ENCODE data around the gene CT55. TPM values are rescaled to one million over a fixed set of nuclear protein-coding genes. Genes with fewer than 3 reads are reported as not detected.
A peak's percentile ranks its signal among the peaks of the same experiment; 100 is the strongest.
"Not testable (repeated sequence)": the region's sequence is repeated elsewhere in the genome, so short reads cannot be mapped to it uniquely, and the experiment has no call there.

CT55 gene
- total RNA-seq (2014; rRNA removed) (not detected in 2 replicates), Bru-seq, nascent RNA (percentile 12 among the genes with signal in this experiment), BruChase-seq, experiment 1, labeled RNA remaining after a 6-hour chase (percentile 14 among the genes with signal in this experiment), BruChase-seq, experiment 2, labeled RNA remaining after a 2-hour chase (percentile 20 among the genes with signal in this experiment)
- long read RNA-seq: 0 reads

DNA sequence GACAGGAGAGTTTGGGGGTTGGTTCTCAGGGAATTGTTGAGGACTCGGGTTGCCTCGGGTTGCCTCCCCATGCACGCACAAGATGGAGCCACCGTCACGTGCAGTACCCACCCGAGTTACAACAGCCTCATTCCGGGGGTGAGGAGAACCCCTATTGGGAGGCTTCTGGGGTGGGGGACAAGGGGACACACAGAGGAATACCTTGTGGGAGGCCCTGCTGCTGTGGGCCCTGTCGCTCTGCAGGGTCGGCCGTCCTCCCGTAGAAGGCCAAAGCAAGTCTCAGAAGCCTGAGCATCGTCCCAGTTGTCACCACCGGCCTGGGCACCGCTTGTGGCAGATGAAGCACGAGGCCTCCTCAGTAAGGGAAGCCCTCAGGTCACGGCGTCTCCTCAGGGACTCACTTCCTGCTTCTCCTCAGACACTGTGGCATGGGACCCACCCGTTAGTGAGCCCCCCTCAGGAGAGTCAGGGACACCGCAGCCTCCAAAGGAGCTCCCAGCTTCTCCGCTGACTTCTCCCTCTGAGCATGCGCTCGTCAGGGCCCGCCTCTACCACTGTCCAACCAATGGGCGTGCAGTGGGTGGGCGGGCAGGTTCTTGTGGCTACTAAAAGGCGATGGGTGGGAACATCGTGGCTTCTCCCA is at the start of gene CT55:
CT55 (minus strand) TSS at position 522 of the 643 bp plus-strand sequence; CDS start at position 295, 227 bp downstream.
- TF ChIP-seq EZH2 (IDR thresholded peaks at IDR 0.05; ENCODE audit: low read length, unreplicated experiment) (no peak), EZH2phosphoT487 (IDR thresholded peaks at IDR 0.05; ENCODE audit: borderline replicate concordance, low read length) (no peak)
- TF ChIP-seq, protein P1, sequence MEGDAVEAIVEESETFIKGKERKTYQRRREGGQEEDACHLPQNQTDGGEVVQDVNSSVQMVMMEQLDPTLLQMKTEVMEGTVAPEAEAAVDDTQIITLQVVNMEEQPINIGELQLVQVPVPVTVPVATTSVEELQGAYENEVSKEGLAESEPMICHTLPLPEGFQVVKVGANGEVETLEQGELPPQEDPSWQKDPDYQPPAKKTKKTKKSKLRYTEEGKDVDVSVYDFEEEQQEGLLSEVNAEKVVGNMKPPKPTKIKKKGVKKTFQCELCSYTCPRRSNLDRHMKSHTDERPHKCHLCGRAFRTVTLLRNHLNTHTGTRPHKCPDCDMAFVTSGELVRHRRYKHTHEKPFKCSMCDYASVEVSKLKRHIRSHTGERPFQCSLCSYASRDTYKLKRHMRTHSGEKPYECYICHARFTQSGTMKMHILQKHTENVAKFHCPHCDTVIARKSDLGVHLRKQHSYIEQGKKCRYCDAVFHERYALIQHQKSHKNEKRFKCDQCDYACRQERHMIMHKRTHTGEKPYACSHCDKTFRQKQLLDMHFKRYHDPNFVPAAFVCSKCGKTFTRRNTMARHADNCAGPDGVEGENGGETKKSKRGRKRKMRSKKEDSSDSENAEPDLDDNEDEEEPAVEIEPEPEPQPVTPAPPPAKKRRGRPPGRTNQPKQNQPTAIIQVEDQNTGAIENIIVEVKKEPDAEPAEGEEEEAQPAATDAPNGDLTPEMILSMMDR (conservative IDR thresholded peaks at IDR 0.05; ENCODE audit: low read depth, low read length): no peak
- CTCF ChIA-PET: no interaction called here
- Histone ChIP-seq H3K9me2 (replicated peaks; ENCODE audit: low read length) (no peaks in the 10 kb centered on the region), H2AFZ (ENCODE audit: low read length) (no peak within 1 kb of the TSS), H3K4me2 (ENCODE audit: low read length) (no peak within 1 kb of the TSS), H3K27ac (ENCODE audit: low read length) (no peak within 1 kb of the TSS), H3K9ac (ENCODE audit: low read length) (no peak within 1 kb of the TSS), H3K4me3 (ENCODE audit: low read length) (no peak within 1 kb of the TSS), H3F3A (ENCODE audit: low read length, unreplicated experiment) (no peaks in the 10 kb centered on the region), H3K9me3 (ENCODE audit: low read length) (no peaks in the 10 kb centered on the region), H3K79me2 (ENCODE audit: low read length) (no peaks in the 10 kb centered on the region), H3K36me3 (ENCODE audit: low read depth, low read length) (no peaks in the 10 kb centered on the region), H3K4me1 (ENCODE audit: insufficient read depth, low read length) (no peaks in the 10 kb centered on the region), H3K27me3 (ENCODE audit: low read length) (peaks cover 38% of the 10 kb centered on the region), H4K20me1 (ENCODE audit: low read length) (no peaks in the 10 kb centered on the region)
- POLR2A ChIA-PET (ENCODE audit: unreplicated experiment): no interaction called here
- DNase-seq: no peak
- intact Hi-C loops (cut with micrococcal nuclease): no loop called here
- no peak for ATAC-seq
- no TSS peak for BruUV-seq (replicated peaks)

- ChIA-PET POLR2A (ENCODE audit: unreplicated experiment) (no interaction called here), CTCF (no interaction called here)
- intact Hi-C loops (cut with micrococcal nuclease): no loop called here
- Histone ChIP-seq H3K79me2 (ENCODE audit: low read length) (no peaks in the 10 kb centered on the region), H2AFZ (ENCODE audit: low read length) (no peak overlapping the region), H4K20me1 (ENCODE audit: low read length) (no peaks in the 10 kb centered on the region), H3K4me3 (ENCODE audit: low read length) (no peak overlapping the region), H3K9ac (ENCODE audit: low read length) (no peak overlapping the region), H3K4me1 (ENCODE audit: insufficient read depth, low read length) (no peaks in the 10 kb centered on the region), H3K27me3 (ENCODE audit: low read length) (peaks cover 30% of the 10 kb centered on the region), H3F3A (ENCODE audit: low read length, unreplicated experiment) (no peaks in the 10 kb centered on the region), H3K9me3 (ENCODE audit: low read length) (no peaks in the 10 kb centered on the region), H3K36me3 (ENCODE audit: low read depth, low read length) (no peaks in the 10 kb centered on the region), H3K9me2 (replicated peaks; ENCODE audit: low read length) (no peaks in the 10 kb centered on the region), H3K27ac (ENCODE audit: low read length) (no peak overlapping the region), H3K4me2 (ENCODE audit: low read length) (no peak overlapping the region)
- ATAC-seq: no peak
- BruUV-seq (replicated peaks): no TSS peak
- TF ChIP-seq EZH2phosphoT487 (IDR thresholded peaks at IDR 0.05; ENCODE audit: borderline replicate concordance, low read length): no peak
- no peak for TF ChIP-seq EZH2 (IDR thresholded peaks at IDR 0.05; ENCODE audit: low read length, unreplicated experiment)
- TF ChIP-seq, protein P1 (conservative IDR thresholded peaks at IDR 0.05; ENCODE audit: low read depth, low read length): no peak
- DNase-seq: no peak
These were observed 42.1 kb upstream of the CT55 start for GRCh38 chrX:135213200-135213844.

- intact Hi-C loops (cut with micrococcal nuclease); H3K9me2 ChIP-seq (replicated peaks; ENCODE audit: low read length); H3K27ac ChIP-seq (ENCODE audit: low read length); H3K36me3 ChIP-seq (ENCODE audit: low read depth, low read length); H3F3A ChIP-seq (ENCODE audit: low read length, unreplicated experiment); H3K9ac ChIP-seq (ENCODE audit: low read length); H3K4me1 ChIP-seq (ENCODE audit: insufficient read depth, low read length); H3K9me3 ChIP-seq (ENCODE audit: low read length); BruUV-seq (replicated peaks); H3K4me2 ChIP-seq (ENCODE audit: low read length); H4K20me1 ChIP-seq (ENCODE audit: low read length); H3K4me3 ChIP-seq (ENCODE audit: low read length); ATAC-seq; H2AFZ ChIP-seq (ENCODE audit: low read length); DNase-seq; POLR2A ChIA-PET (ENCODE audit: unreplicated experiment); H3K79me2 ChIP-seq (ENCODE audit: low read length): not testable (repeated sequence)
- peaks cover 37% of the 10 kb centered on the region for H3K27me3 ChIP-seq (ENCODE audit: low read length)
- CTCF ChIA-PET: interaction anchor here (0.6 kb wide), 1 partner anchor 1283 kb away, joined by 3 read pairs; no protein-coding TSS in a partner anchor
- TF ChIP-seq, protein P1 (conservative IDR thresholded peaks at IDR 0.05; ENCODE audit: low read depth, low read length): peak; percentile 33; the same call in 1 of the 2 replicates
These were observed 35.2 kb upstream of the CT55 start for GRCh38 chrX:135206427-135206826.
